Lower lobe of right lung (tissue), 2 donors: ENCODE measurements around the gene SYNE4. TPM values are rescaled to one million over a fixed set of nuclear protein-coding genes. Genes with fewer than 3 reads are reported as not detected.
A peak's percentile ranks its signal among the peaks of the same experiment; 100 is the strongest.

ENCODE experiments used
- ATAC-seq, 2 donors: fragments of 200-7000 bp; cut with Tn5 transposase; one replicate each; pipeline ENCODE4 v1.9.1; 2020 to 2022; ENCODE audit warnings: mild to moderate bottlenecking in 2 of 2, moderate library complexity in 2 of 2
- DNase-seq: peaks from one replicate; pipeline ENCODE4 v3.0.0-alpha.2; 2020
- H3K27ac ChIP-seq: fragments of 200-600 bp; one replicate; pipeline ENCODE4 v1.8.0; 2022
- H3K27me3 ChIP-seq: fragments of 200-600 bp; one replicate; pipeline ENCODE4 v1.8.0; 2022; ENCODE audit warnings: low read depth
- H3K36me3 ChIP-seq: fragments of 200-600 bp; one replicate; pipeline ENCODE4 v1.8.0; 2022; ENCODE audit warnings: mild to moderate bottlenecking
- H3K4me1 ChIP-seq: fragments of 200-600 bp; one replicate; pipeline ENCODE4 v1.8.0; 2022
- H3K4me3 ChIP-seq: fragments of 200-600 bp; one replicate; pipeline ENCODE4 v1.8.0; 2022; ENCODE audit warnings: mild to moderate bottlenecking
- H3K9me3 ChIP-seq: fragments of 200-600 bp; one replicate; pipeline ENCODE4 v1.8.0; 2022
- intact Hi-C: fragments of 100-400 bp; cut with DNase I; formaldehyde crosslinking; loops from one replicate; pipeline ENCODE4 v1.11.0; 2022
- total RNA-seq: library from RNA; stranded (reverse); fragmentation: NEBNext Ultra II Directional; extraction: Animal tissue kit (Norgen Biotek cat#: 25700); gene quantifications from one replicate; pipeline ENCODE4 v1.2.1, GENCODE V29; 2021
- TF ChIP-seq, protein P1 (sequence below): fragments of 200-600 bp; IDR thresholded peaks from one replicate; pipeline ENCODE4 v1.8.0; 2022; ENCODE audit warnings: antibody characterized with exemption, mild to moderate bottlenecking
- donor health status: DM: no; HTN: yes; CAD: no; lungs with severe emphysema.

SYNE4 gene
- total RNA-seq, 1 donor from 2014 or later, result 8.9 TPM

DNA sequence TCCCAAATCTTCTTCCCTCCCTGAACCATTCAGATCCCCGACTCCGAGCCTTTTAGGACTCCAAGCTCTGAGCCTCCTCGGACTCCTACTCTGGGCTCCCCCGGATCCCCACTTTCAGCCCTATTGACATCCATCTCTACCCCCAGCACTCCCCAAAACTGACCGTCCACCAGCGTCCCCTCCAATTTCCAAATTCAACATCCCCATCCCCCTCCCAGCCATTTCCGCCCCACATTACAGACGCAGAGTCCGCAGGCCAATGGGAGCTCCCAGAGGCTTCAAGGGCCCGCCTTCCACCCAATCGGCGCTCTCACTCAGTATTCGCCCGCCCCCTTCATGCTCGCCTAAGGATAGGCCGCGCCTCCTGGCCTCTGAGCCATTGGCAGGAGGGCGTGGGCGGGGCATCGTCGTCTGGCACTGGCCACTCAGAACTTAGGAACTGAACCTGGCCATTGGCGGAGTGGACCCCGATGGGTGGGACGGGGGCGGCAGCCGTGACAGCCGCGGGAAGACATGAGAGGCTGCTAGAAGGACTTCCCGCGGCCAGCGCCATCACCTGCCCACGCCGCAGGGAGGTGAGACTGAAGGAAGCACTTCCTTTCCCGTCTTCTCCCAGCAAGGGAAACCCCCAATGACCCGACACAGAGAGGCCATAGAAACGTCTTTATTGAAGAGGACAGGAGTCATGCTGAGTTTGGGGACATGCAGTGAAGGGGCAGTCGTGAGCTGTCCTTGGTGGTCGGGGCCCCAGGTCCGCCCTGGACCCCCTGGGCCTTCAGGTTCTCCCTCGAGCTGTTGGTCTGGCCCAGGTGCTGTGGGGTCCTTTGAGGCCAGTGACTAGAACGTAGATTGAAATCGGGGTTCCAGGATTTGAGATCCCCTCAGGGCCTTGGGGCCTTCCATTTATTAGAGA is 5.7 kb upstream of the SYNE4 start, which contains the start of gene ALKBH6:
Gene ALKBH6, minus strand, starts transcription at position 202 of the 913 bp plus-strand sequence. CDS start 816 bp downstream, outside the sequence.
- peak within 1 kb of the TSS; percentile 88 for H3K27ac ChIP-seq
- intact Hi-C loops, result no loop called here
- peak; percentile 99 for ATAC-seq

DNA sequence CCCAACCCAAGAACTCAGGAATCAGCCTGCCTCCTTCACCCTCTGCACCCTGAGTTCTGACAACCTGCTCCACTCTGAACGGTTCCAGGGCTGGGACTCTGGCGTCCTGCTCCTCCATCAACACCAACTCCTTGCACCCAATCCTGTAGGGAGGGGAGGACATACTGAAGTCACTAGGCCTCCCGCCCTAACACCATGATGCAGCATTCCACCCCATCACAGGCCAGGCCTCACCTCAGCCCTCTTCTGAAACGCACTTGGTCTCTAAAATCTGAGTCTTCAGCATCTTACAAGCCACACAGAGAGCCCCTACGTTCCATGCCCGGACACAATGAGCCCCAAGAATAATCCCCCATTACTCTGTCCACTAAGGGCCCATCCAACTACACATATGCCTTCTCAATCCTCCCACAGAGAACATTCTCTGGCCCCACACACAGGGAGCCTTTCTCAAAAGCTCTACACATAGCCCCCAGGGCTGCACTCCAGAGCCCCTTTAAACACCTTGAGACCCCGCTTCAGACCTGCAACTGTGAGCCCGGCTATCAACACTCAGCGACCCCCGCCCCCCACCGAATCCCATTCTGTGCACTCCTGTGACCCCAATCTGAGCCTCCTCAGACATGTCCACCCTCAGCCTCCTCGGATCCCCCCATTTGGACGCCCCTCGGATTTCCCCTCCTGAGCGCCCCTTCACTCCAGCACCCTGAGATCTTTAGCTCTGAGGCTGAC is 4.8 kb upstream of the SYNE4 start:
- intact Hi-C loops, result no loop called here
- Histone ChIP-seq H3K4me3 (peak overlapping the region; percentile 71), H3K27ac (peak overlapping the region; percentile 88), H3K36me3 (no peaks in the 10 kb centered on the region), H3K4me1 (peaks cover 23% of the 10 kb centered on the region), H3K9me3 (no peaks in the 10 kb centered on the region), H3K27me3 (no peaks in the 10 kb centered on the region)
- no peak for ATAC-seq
- TF ChIP-seq, protein P1, sequence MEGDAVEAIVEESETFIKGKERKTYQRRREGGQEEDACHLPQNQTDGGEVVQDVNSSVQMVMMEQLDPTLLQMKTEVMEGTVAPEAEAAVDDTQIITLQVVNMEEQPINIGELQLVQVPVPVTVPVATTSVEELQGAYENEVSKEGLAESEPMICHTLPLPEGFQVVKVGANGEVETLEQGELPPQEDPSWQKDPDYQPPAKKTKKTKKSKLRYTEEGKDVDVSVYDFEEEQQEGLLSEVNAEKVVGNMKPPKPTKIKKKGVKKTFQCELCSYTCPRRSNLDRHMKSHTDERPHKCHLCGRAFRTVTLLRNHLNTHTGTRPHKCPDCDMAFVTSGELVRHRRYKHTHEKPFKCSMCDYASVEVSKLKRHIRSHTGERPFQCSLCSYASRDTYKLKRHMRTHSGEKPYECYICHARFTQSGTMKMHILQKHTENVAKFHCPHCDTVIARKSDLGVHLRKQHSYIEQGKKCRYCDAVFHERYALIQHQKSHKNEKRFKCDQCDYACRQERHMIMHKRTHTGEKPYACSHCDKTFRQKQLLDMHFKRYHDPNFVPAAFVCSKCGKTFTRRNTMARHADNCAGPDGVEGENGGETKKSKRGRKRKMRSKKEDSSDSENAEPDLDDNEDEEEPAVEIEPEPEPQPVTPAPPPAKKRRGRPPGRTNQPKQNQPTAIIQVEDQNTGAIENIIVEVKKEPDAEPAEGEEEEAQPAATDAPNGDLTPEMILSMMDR, result no peak
- DNase-seq, result no peak

More for the DNA sequence above, 5.7 kb upstream of the SYNE4 start, which contains the start of gene ALKBH6:
- TF ChIP-seq, protein P1, result no peak
- Histone ChIP-seq H3K4me3 (peak within 1 kb of the TSS; percentile 71), H3K9me3 (no peaks in the 10 kb centered on the region), H3K27me3 (no peaks in the 10 kb centered on the region), H3K4me1 (peaks cover 18% of the 10 kb centered on the region), H3K36me3 (no peaks in the 10 kb centered on the region)
- peak; percentile 100 for DNase-seq

DNA sequence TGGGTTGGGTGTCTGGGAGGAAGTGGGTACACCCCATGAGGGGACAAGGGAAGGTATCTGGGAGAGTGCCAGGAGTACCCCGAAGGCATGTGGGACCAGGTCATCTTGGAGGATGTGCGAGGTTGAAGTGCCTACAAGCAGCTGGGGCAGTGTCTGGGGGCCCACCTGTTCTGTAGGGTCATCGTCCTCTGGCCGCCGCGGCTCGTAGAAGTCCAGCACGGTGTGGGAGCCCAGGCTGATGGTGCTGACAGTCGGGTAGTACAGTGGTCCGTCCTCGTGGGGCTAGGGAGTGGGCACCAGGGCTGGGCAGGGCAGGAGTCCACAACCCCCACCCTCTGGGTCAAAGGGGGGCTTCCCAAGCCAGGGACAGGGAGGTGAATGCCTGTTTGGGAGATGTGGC is 1.8 kb upstream of the SYNE4 start:
- Histone ChIP-seq H3K4me1 (peaks cover 23% of the 10 kb centered on the region), H3K27me3 (no peaks in the 10 kb centered on the region), H3K9me3 (no peaks in the 10 kb centered on the region), H3K4me3 (no peak overlapping the region), H3K27ac (no peak overlapping the region), H3K36me3 (no peaks in the 10 kb centered on the region)
- DNase-seq, result no peak
- intact Hi-C loops, result no loop called here
- TF ChIP-seq, protein P1, result no peak
- ATAC-seq, result no peak

DNA sequence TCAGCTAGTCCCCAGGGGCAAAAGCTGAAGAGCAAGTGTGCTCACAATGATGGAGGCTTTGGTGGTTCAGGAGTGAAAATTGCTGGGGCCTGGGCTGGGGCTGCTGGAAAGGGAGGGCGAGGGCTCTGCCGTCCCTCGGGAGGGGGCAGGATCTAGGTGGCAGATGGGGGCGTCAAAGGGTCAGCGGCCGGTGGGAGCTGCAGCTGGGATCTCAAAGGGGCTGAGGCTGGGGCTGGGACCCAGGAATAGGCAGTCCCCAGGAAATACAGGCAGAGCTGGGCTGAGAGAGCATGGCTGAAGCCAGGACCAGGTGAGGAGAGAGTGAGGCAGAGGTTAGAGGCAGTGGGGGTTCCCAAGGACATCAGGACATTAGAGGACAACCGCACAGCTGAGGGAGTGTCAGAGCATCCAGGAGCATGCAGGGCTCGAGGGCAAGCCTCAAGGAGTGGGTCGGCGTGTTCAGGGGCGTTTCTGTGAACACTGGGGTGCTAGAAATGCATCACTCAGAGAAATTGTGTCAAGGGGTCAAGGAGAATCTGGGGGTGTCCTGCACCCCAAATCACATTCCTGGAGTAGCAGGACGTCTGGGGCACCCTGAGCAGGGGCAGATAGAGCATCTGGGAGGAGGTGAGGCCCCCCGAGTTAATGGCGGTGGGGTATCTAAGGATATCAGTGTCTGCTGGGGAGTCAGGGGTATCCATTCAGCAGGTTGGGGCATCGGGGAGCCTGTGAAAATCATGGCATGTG is 1.2 kb upstream of the SYNE4 start:
- Histone ChIP-seq H3K4me3 (peak overlapping the region; percentile 55), H3K4me1 (peaks cover 22% of the 10 kb centered on the region), H3K27ac (peak overlapping the region; percentile 65), H3K9me3 (no peaks in the 10 kb centered on the region), H3K36me3 (no peaks in the 10 kb centered on the region), H3K27me3 (no peaks in the 10 kb centered on the region)
- intact Hi-C loops, result no loop called here
- ATAC-seq (no peak), DNase-seq (no peak)
- TF ChIP-seq, protein P1, result no peak

DNA sequence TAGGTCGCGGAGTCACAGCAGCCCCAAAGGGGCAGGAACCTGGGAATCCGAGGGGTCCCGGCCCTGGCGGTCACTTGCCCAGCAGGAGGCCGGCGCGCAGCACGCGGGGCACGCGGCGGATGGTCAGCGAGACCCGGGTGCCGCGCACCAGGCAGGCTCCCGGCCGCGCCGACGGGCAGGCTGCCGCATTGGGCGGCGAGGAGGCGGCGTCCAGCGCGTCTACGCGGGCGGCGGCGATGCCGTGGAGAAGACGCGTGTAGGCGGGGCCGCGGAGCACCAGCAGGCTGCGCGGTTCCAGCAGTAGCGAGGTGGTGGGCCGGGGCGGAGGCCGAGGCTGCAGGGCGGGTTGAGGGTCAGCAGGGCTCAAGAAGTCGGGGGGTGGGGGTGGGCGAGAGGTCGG is 607 bp upstream of the SYNE4 start:
- H3K9me3 ChIP-seq, result no peaks in the 10 kb centered on the region
- TF ChIP-seq, protein P1, result peak; percentile 8
- ATAC-seq (peak; percentile 72 to 79), DNase-seq (peak; percentile 82)
- H3K4me1 ChIP-seq, result peaks cover 18% of the 10 kb centered on the region
- peak overlapping the region; percentile 55 for H3K4me3 ChIP-seq
- H3K27me3 ChIP-seq, result no peaks in the 10 kb centered on the region
- peak overlapping the region; percentile 65 for H3K27ac ChIP-seq
- intact Hi-C loops, result no loop called here
- peaks cover 3% of the 10 kb centered on the region for H3K36me3 ChIP-seq
